RWPE2 (cell line): Measurements from ENCODE around the gene KCNQ1OT1.

Experiments
- ATAC-seq: fragments of 200-7000 bp; cut with Tn5 transposase; 3 replicates; pipeline ENCODE4 v1.9.1; 2021; ENCODE audit warnings: low read depth
- DNase-seq: peaks from one replicate; pipeline ENCODE4 v3.0.0-alpha.2; 2020; ENCODE audit warnings: low spot score
- H3K27ac ChIP-seq: fragments of 450-650 bp; 2 replicates; pipeline ENCODE4 v1.5.1; 2017; ENCODE audit warnings: mild to moderate bottlenecking; ENCODE audit not compliant: poor library complexity, severe bottlenecking
- H3K27me3 ChIP-seq: fragments of 250-450 bp; sonication (Bioruptor Pico); 2 replicates; pipeline ENCODE4 v1.5.1; 2021; ENCODE audit warnings: mild to moderate bottlenecking, moderate library complexity; ENCODE audit not compliant: insufficient read depth, poor library complexity, severe bottlenecking
- H3K36me3 ChIP-seq: fragments of 250-450 bp; sonication (Bioruptor Pico); 2 replicates; pipeline ENCODE4 v1.5.1; 2020; ENCODE audit warnings: low read depth, mild to moderate bottlenecking, moderate library complexity
- H3K4me1 ChIP-seq: fragments of 250-450 bp; sonication (Bioruptor Pico); 2 replicates; pipeline ENCODE4 v1.5.1; 2021; ENCODE audit warnings: mild to moderate bottlenecking, moderate library complexity; ENCODE audit not compliant: insufficient read depth, poor library complexity, severe bottlenecking
- H3K4me3 ChIP-seq: fragments of 250-450 bp; sonication (Bioruptor Pico); 2 replicates; pipeline ENCODE4 v1.5.1; 2021; ENCODE audit warnings: mild to moderate bottlenecking, moderate library complexity; ENCODE audit not compliant: severe bottlenecking
- H3K9me3 ChIP-seq: fragments of 250-450 bp; sonication (Bioruptor Pico); 2 replicates; pipeline ENCODE4 v1.5.1; 2021; ENCODE audit warnings: mild to moderate bottlenecking, moderate library complexity; ENCODE audit not compliant: severe bottlenecking
- TF ChIP-seq, protein P1 (sequence below): fragments of 450-650 bp; IDR thresholded peaks from one replicate; pipeline ENCODE4 v1.5.1; 2017; ENCODE audit warnings: mild to moderate bottlenecking, moderate library complexity; ENCODE audit not compliant: poor library complexity, severe bottlenecking

KCNQ1OT1 gene

DNA sequence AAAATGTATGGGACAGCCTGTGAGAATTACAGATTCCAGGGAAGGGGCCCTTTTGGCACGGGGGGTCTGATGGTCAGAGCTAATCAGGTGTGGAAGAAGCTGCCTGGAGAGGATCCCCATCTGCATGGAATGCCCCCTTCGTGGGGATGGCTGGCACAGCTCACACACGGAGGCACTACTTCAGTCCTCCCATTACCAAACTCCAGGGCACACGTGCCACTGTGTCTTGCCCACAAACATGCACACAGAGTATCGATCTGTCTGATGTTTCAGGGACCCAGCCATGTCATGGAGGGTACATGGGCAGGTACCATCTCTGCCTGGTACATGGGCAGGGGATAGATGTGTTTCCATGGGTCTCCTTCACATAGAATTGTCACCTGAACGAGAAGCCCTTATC is 14.7 kb downstream of the KCNQ1OT1 start:
- ATAC-seq, result no peak
- H3K36me3 ChIP-seq, result no peaks in the 10 kb centered on the region
- H3K27ac ChIP-seq, result no peak overlapping the region
- TF ChIP-seq, protein P1, sequence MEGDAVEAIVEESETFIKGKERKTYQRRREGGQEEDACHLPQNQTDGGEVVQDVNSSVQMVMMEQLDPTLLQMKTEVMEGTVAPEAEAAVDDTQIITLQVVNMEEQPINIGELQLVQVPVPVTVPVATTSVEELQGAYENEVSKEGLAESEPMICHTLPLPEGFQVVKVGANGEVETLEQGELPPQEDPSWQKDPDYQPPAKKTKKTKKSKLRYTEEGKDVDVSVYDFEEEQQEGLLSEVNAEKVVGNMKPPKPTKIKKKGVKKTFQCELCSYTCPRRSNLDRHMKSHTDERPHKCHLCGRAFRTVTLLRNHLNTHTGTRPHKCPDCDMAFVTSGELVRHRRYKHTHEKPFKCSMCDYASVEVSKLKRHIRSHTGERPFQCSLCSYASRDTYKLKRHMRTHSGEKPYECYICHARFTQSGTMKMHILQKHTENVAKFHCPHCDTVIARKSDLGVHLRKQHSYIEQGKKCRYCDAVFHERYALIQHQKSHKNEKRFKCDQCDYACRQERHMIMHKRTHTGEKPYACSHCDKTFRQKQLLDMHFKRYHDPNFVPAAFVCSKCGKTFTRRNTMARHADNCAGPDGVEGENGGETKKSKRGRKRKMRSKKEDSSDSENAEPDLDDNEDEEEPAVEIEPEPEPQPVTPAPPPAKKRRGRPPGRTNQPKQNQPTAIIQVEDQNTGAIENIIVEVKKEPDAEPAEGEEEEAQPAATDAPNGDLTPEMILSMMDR, result no peak
- no peaks in the 10 kb centered on the region for H3K4me1 ChIP-seq
- peak; percentile 16 for DNase-seq
- H3K4me3 ChIP-seq, result no peak overlapping the region
- H3K9me3 ChIP-seq, result no peaks in the 10 kb centered on the region
- no peaks in the 10 kb centered on the region for H3K27me3 ChIP-seq

DNA sequence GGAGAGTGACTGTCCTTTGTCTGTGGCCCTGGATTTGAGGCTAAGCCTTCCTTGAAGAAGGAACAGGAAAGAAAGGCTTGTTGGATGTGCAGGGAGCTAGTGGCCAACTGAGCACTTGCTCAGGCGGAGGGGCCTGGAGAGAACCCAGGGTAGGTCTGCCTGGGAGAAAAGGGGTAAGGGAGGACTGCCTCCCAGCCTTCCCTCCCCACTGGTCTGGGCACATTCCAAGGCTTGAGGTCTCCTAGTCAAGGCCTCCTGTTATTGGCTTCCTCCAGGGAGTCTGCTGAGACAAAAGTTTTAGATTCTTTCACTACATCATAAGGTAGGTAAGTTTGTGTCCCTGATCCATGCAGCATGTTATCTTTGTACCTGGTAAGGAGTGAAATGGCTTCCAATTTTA is 15.2 kb downstream of the KCNQ1OT1 start:
- no peaks in the 10 kb centered on the region for H3K4me1 ChIP-seq
- H3K4me3 ChIP-seq, result no peak overlapping the region
- H3K36me3 ChIP-seq, result no peaks in the 10 kb centered on the region
- no peak overlapping the region for H3K27ac ChIP-seq
- DNase-seq, result peak; percentile 26
- TF ChIP-seq, protein P1, result no peak
- ATAC-seq, result no peak
- H3K27me3 ChIP-seq, result no peaks in the 10 kb centered on the region
- no peaks in the 10 kb centered on the region for H3K9me3 ChIP-seq

DNA sequence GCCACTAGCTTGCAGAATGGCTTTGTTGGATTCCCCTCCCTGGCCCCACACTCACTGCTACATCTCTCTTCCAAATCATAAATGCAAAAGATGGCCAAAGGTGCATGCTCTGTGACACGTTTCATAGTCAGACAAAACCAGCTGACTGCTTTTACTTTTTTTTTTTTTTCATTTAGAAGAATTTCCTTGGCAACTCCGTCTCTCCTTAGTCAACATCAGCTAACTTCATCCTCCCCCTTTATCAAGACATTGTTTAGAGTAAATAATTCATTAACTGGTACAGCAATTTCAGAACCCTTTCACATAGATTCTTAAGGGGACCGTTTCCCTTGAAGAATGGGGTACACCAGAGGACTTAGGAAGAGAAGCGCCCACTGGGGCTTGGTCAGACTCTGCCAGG is 16.0 kb downstream of the KCNQ1OT1 start:
- Histone ChIP-seq H3K9me3 (no peaks in the 10 kb centered on the region), H3K27ac (no peak overlapping the region), H3K27me3 (no peaks in the 10 kb centered on the region), H3K4me3 (no peak overlapping the region), H3K36me3 (no peaks in the 10 kb centered on the region), H3K4me1 (no peaks in the 10 kb centered on the region)
- TF ChIP-seq, protein P1, result no peak
- DNase-seq, result no peak
- ATAC-seq, result no peak

DNA sequence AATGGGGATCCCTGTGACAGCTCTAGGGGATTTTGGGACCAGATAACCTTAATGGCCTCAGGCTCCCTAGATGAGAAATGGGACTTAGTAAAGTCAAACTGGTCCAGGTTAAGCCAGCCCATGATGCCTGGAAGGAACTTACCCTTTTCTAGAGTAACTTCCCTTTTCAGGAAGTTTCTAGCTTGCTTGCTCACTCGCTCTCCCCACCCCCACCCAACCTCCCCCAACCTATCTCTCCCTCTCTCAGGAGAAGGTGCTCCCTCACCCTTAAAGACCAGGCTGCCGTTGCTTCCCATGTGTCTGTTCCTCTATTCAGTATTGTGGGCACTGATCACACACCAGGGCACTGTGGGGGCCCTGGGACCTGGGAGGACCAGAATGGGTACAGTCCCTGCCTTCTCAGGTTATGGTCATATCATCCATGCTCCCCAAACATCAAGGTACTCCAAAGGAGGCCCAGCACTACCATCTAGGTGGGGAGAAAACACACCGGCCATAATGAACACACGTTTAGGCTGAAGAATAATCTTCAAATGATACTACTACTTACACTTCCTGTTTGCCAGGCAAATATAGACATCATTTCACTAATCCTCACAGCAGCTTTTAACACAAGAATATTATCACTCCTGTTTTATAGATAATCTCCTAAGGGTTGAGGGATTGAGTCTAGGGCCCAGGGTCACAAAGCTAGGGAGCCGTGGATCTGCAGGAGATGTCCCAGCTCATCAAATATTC is 18.2 kb downstream of the KCNQ1OT1 start:
- ATAC-seq (no peak), DNase-seq (peak; percentile 11)
- H3K36me3 ChIP-seq, result peaks cover 6% of the 10 kb centered on the region
- H3K27me3 ChIP-seq, result no peaks in the 10 kb centered on the region
- H3K27ac ChIP-seq, result no peak overlapping the region
- H3K4me3 ChIP-seq, result no peak overlapping the region
- H3K4me1 ChIP-seq, result no peaks in the 10 kb centered on the region
- TF ChIP-seq, protein P1, result no peak
- H3K9me3 ChIP-seq, result peaks cover 2% of the 10 kb centered on the region

DNA sequence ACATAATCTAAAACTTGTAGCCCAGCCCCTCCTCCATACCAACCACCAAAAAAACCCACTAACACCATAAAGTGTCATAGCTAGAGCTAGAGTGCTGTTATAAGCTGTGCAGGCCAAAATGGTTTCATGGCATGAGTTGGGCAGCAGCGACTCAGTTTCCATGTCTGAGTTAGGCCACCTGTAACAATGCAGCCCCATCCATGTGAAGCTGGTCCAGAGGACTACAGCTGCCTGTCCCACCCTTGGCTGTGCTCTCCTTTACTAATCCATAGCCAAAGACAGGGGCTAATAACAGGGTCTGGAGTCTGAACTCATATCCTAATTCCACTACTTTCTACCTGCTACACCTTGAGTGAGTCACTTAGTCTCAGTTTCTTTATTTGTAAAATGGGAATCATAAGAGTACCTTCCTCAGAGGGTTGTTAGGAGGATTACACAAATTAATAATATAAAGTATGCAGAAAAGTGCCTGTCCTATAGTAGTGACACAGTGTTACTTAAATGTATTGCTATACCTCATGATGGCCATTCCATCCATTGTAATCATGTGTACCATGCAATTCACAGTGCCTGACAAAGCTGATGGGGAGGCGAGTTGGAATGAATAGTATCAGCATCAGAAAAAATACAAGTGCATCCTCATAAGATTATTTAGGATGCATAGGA is 20.6 kb downstream of the KCNQ1OT1 start:
- peaks cover 6% of the 10 kb centered on the region for H3K36me3 ChIP-seq
- DNase-seq (no peak), ATAC-seq (no peak)
- H3K27me3 ChIP-seq, result no peaks in the 10 kb centered on the region
- H3K4me3 ChIP-seq, result no peak overlapping the region
- H3K4me1 ChIP-seq, result no peaks in the 10 kb centered on the region
- H3K27ac ChIP-seq, result no peak overlapping the region
- H3K9me3 ChIP-seq, result peaks cover 2% of the 10 kb centered on the region
- TF ChIP-seq, protein P1, result no peak
